Activated T-cell treated with anti-CD3 and anti-CD28 coated beads for 48 hours (primary cell): Measurements from ENCODE around the gene RAD51B.
A peak's percentile ranks its signal among the peaks of the same experiment; 100 is the strongest.

Experiments used
- DNase-seq: peaks from one replicate; pipeline ENCODE4 v3.0.0-alpha.2; 2020; ENCODE audit warnings: low read depth

The RAD51B gene

DNA sequence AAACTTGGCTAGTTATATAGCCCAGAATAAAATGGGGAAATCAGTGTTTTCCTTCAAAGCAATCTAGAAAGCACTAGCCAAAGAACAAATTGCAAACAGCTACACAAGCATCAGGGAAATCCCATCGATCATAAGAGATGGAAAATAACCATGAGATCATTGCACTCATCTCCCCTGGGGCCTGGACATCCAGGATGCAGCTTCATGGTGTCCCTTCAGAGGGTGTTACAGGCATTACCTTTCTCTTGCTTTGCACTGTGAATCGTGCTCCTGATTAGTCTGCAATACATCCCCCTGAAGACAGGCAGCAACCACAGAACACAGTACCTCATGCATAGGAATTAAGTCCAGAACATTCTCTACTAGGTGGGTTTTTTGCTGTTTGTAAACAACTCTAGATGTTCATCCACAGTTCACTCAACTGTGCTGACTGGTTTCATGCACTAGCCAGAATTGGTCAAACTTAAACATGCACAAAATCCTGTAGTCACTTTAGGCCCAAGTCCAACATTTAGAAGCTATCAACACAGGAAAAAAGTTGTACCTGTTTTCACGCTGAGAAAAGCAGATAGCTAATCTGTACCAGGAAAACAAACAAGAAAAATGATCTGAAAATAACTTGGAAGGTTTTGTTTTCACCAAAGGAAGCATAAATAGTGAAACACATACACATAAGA, 853.2 kb downstream of the RAD51B start:
- DNase-seq = no peak

- DNase-seq = no peak
These were observed 853.9 kb downstream of the RAD51B start for GRCh38 chr14:68673464-68673863.

- DNase-seq = no peak
These were observed 855.1 kb downstream of the RAD51B start for GRCh38 chr14:68674538-68675232.

GRCh38 chr14:68675233-68675577, 855.6 kb downstream of the RAD51B start:
- DNase-seq = no peak

- no peak for DNase-seq
These were observed 856.9 kb downstream of the RAD51B start for GRCh38 chr14:68676511-68676943.

DNA sequence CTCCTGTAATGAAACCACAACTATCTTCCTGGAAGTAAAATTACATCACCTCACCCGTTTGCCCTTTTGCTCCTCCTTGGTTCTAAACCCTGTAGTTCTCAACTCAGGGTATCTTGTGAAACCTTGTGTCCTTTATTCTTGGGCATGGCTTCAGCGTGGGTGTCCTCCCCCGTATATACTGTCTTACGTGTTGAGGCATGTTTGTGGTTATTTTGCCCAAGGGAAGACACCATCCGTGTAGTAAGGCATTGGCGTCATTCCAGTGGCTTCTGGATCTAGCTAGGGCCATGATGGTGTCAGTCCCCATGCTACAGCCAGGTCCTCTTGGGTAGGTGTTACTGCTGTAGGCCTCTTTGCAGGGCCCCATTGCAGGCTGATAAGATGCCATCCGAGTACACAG, 857.9 kb downstream of the RAD51B start:
- DNase-seq = no peak

DNA sequence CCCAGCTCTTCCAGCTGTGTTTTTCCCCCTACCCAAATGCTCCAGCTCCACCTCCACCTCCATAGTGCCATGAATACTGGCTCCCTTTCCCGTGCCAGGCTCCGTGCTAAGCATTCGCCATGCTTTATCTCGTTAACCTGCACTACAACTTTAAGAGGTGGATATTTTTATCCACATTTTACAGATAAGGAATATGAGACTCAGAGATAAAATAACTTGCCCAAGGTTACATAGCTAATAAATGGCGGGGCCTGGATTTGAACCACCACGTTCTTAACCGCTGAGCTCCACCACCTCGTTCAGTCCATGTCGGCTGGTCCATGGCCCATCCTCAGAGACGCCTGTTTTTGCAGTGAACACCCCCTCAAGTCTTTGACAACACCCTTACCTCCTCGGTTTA, 858.3 kb downstream of the RAD51B start:
- no peak for DNase-seq

DNA sequence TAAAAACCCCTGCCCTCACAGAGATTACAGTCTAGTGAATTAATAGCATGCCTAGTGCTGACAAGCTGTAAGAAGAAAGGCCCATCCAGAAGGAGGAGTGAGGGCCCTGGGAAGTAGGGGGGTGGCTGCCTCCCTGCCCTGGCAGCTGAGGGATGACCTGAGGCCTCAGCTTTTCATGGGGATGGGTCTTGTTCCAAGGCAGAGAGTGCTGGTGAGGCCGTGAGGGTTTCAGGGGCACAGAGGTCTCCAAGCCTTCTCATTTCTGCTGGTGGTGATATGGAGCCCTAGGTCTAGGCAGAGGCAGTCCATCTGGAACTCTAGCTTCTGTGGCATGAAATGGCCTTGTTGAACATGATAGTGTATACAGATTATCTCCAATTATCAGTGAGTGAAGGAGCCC, 858.9 kb downstream of the RAD51B start:
- no peak for DNase-seq

GRCh38 chr14:68679301-68679700, 859.7 kb downstream of the RAD51B start:
- no peak for DNase-seq

GRCh38 chr14:68679746-68680467, 860.3 kb downstream of the RAD51B start:
- DNase-seq = no peak

DNA sequence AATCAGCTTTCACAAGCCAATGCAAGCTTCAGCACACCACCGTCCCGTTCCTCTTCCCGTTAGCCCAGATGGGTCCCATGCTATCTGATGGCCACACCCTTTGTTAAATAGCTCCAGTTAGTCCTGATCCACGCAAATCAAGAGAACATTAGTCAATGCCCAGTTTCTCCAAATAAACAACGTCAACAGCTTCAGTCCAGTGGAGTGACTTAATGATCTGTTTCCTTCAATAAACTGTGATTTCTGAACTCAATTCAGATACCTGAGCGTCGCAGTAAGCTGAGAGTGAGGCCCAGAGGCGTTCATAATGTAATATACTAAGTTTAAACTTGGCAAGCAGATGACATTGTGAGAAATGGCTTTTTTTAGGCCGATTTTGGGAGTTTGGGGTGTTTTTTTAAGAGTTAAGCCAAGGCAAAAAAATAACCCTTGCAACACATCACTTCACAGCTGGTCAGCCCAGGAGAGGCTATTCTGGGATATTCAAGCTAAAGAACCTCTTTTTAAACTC, 861.0 kb downstream of the RAD51B start:
- DNase-seq = no peak

DNA sequence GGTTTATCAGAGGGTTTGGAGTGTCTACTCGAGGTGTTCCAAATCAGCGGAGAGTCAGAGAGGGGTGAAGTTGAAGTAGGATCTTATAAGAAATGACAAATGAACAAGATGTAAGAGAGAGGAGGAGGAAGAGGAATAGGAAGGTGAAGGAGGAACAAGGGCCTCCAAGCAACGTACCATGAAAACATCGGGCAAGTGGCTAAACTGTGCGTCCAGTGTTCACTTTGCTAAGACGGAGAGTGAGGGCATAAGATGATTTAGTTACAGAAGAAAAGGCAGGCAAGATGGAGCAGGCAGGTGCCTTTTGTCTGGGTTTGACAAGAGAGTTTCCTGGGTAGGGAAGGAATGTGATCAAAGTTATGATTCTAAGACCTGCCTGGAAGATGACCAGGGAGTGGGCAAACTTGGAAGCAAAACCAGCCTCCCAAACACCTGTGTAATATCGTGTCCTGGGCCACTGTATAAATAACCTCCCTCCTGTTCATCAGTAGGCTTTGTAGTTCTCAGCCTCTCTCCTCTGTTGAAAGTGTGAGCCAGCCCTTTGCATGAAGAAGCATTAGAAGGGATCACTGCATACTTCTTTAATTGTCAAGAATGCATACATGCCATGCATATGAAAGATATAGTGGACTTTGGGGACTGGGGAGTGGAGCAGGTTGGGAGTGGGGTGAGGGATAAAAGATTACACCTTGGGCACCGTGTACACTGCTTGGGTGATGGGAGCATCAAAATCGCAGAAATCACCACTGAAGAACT, 861.9 kb downstream of the RAD51B start:
- DNase-seq = no peak

DNA sequence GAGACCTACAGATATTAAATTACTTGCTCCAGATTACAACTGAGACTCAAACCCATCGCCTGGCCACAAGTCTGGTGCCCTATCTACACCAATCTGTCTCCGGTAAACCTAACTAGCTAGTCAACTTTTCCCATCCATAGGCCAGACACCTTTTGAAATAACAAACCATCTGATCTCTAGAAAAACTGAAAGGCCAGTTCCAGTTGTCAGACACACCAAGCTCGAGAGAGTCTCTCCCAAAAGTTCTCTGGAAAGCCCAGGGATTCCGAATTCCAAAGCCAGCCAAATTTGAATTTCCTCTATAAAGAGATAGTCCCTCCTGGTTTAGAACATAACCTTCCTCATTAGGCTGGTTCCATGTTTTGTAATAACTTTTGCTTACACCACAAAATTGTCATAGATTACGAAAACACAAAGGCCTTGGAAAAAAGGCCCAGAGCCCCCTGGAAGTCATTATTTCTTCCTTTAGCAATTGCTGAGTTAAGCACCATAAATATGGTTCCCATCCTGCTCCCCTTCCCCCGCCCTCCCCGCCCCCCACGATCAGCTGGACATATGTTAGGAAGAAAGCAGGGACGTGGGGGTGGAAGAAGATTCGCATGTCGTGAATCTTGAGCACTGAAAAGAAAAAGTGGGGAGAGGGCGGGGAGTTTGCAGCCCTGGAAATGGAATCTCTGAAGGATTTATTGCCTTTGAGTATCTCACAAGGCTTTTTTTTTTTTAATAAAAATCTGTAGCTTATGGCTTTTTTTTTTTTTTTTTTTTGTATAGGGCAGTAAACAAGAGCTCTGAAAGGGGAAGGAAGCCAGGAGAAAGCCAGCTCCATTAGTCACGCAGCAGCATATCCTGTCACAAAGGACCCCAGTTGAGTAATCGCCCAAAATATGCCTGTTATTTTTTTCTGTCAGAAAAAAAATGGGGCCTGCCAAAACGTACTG, 862.9 kb downstream of the RAD51B start:
- no peak for DNase-seq

- DNase-seq = no peak
These were observed 863.7 kb downstream of the RAD51B start for GRCh38 chr14:68683326-68683725.

- no peak for DNase-seq
These were observed 865.2 kb downstream of the RAD51B start for GRCh38 chr14:68684466-68685418.

- peak; percentile 69 for DNase-seq
These were observed 866.0 kb downstream of the RAD51B start for GRCh38 chr14:68685419-68686204.

DNA sequence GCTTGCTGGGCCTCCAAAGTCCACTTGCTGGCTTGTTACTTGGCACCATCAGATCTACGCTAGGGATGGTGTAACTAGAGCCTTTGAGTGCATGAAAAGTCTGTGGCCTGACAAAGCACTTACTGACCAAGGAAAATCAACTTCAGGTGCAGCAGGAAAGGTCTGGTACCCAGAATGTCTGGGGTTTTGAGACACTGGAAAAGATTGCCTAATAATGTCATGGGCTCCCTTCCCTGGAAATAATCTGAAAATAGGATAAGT, 866.6 kb downstream of the RAD51B start:
- DNase-seq = no peak

DNA sequence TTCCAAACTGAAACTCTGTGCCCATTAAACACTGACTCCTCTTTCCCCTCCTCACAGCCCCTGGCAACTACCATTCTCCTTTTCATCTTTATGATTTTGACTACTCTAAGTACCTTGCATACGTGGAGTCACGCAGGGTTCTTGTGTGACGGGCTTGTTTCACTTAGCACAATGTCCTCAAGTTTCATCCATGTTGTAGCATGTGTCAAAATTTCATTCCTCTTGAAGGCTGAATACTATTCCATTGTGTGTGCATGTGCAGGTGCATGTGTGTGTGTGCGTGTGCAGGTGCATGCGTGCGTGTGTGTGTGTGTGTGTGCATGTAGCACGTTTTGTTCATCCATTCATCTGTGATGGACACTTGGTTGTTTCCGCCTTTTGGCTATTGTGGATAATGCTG, 867.1 kb downstream of the RAD51B start:
- DNase-seq = no peak

DNA sequence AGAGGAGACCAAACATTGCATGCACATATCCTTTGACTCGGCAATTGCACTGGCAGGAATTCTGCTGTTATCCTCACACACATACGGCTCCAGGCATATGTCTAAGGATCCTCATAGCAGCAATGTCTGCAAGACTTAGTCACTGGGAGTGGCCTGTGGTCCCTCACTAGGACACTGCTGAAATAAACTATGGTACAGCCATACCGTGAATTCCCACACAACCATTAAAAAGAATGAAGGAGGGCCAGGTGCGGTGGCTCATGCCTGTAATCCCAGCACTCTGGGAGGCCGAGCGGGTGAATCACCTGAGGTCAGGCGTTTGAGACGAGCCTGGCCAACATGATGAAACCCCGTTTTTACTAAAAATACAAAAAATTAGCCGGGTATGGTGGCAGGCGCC, 868.2 kb downstream of the RAD51B start:
- DNase-seq = no peak
